ENCODE results near the gene C1QTNF9. TPM values are rescaled to one million over a fixed set of nuclear protein-coding genes. Genes with fewer than 3 reads are reported as not detected.

Gene C1QTNF9
- total RNA-seq, 1 experiment from 2014 or later: not detected

DNA sequence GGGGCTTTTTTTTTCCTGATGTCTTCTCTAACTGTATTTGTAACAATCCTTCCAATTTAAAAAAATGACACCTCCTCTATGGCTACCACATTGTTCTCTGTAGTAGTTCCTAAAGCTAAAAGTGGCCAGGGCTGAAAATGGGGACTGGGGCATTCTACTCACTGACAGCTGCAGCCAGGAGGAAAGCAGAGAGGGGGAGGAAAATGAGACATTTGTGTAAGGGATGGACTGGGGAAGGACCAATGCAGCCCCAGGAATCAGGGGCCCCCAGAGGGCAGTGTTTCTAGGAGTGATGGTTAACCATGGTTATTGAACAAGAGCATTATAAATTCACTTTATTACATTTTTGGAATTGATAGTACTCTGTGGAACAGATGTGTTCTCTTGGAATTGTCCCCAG lies 34.3 kb upstream of the C1QTNF9 start:
- no peak overlapping the region for H3K4me3 ChIP-seq
- no peaks in the 10 kb centered on the region for H3K36me3 ChIP-seq
- no peaks in the 10 kb centered on the region for H3K9me3 ChIP-seq (replicated peaks)
- peak; percentile 43 to 72 for DNase-seq
- H3K27ac ChIP-seq: peak overlapping the region; percentile 64
- H3K4me1 ChIP-seq: peaks cover 19% of the 10 kb centered on the region
- H3K27me3 ChIP-seq: no peaks in the 10 kb centered on the region

DNA sequence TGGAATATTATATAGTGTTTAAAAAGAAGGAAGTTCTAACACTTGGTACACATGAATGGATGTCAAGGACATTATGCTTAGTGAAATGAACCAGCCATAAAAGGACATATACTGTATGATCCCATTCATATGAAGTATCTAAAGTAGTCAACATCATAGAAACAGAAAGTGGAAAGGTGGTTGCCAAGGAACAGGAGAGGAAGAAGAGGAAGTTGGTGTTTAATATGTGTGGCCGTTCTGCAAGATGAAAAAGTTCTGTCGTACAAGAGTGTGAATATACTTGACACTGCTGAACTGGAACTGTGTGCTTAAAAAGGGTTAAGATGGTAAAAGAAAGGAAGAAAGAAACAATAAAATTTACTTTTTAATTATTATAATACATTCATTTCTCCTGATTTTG lies 33.1 kb upstream of the C1QTNF9 start:
- Histone ChIP-seq H3K27me3 (no peaks in the 10 kb centered on the region), H3K4me3 (no peak overlapping the region), H3K9me3 (replicated peaks) (no peaks in the 10 kb centered on the region), H3K27ac (no peak overlapping the region), H3K36me3 (no peaks in the 10 kb centered on the region), H3K4me1 (peaks cover 19% of the 10 kb centered on the region)
- DNase-seq: no peak

DNA sequence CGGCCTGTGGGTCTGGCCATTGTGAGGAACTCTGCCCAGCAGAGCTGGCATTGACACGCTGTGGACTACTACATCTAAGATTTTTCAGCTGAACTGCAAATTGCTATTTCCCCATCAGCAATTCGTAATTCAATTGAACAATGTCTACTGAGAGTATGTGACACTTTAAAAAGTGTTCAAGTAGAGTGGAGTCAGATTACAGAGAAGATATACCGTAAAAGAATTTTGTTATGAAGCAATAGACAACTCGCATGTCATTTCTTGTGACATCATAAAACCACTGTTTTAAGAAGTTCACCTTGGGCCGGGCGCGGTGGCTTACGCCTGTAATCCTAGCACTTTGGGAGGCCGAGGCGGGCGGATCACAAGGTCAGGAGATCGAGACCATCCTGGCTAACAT lies 32.5 kb upstream of the C1QTNF9 start:
- Histone ChIP-seq H3K27me3 (no peaks in the 10 kb centered on the region), H3K36me3 (no peaks in the 10 kb centered on the region), H3K4me1 (peaks cover 19% of the 10 kb centered on the region), H3K9me3 (replicated peaks) (no peaks in the 10 kb centered on the region), H3K27ac (no peak overlapping the region), H3K4me3 (no peak overlapping the region)
- no peak for DNase-seq

DNA sequence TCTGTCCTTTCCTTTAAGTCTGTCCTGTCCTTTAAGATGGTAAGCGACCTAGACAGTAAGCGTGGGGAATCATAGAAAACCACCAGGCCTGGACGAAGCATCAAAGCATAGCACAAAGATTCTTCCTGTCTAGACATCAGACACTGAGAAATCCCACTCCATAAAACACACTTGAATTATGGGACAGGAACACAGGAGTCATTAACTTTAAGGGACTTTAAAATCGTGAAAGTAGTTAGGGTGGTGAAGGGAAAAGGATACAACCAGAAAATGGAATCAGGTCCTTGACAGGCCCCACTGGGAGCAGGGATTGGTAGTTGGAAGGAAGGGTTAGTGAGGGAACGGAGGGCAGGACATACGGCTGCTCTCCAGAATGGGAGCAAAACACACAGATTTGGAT lies 31.6 kb upstream of the C1QTNF9 start:
- H3K4me1 ChIP-seq: peaks cover 19% of the 10 kb centered on the region
- DNase-seq: no peak
- no peak overlapping the region for H3K4me3 ChIP-seq
- no peaks in the 10 kb centered on the region for H3K27me3 ChIP-seq
- H3K36me3 ChIP-seq: no peaks in the 10 kb centered on the region
- H3K27ac ChIP-seq: no peak overlapping the region
- no peaks in the 10 kb centered on the region for H3K9me3 ChIP-seq (replicated peaks)

DNA sequence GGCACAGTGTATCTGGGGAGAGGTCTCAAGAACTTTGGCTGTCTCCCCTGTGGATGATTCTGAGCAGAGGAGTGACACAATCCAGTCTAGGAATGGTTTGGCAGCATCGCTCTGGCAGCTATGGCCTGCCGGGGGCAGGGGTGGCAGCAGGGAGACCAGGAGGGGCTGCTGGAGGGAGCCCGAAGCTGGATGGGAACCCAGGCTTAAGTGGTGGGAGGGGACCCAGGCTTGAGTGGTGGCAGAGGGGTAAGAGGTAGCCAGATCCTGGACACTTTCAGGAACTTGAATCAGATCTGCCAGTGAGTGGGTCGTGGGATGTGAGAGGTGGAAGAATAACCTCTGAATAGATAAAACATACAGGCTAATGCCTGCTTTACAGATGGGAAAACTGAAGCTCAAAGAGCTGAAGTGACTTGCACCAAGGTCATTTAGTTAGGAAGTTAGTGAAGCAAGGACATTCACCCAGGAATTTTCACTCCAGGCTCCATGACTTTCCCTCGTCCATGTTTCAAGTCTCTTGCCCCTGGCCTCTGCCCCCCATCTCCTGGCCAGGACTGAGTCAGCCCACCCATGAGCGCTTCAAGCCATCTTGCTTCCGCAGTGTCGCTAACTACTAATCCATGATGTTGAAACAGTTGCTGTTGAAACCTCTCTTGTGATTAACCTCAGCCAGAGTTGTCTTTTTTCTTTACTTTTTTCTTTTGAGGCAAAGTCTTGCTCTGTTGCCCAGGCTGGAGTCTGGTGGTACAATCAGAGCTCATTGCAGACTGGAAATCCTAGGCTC lies 29.9 kb upstream of the C1QTNF9 start:
- peaks cover 13% of the 10 kb centered on the region for H3K4me1 ChIP-seq
- H3K9me3 ChIP-seq (replicated peaks): no peaks in the 10 kb centered on the region
- H3K27ac ChIP-seq: no peak overlapping the region
- no peak for DNase-seq
- no peaks in the 10 kb centered on the region for H3K36me3 ChIP-seq
- no peaks in the 10 kb centered on the region for H3K27me3 ChIP-seq
- H3K4me3 ChIP-seq: no peak overlapping the region

DNA sequence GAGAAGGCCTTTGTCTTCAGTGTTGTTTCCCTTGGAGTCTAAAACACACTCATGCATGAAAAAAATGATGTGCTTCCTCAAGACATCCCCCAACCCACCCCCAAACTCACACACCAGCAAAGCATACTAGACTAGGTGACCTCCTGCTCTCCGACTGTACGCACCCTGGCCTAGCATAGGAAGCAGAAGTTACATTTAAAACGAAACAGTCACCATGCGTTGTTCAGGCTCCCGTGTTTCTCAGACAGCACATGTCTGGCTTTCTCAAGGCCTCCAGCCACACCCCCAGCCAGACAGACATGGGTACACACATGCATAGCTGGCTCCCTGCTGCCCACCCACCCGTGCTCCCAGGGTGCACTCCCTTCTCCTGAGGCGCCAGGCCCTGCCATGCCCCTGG lies 28.7 kb upstream of the C1QTNF9 start:
- no peaks in the 10 kb centered on the region for H3K9me3 ChIP-seq (replicated peaks)
- no peak overlapping the region for H3K27ac ChIP-seq
- H3K4me3 ChIP-seq: no peak overlapping the region
- no peaks in the 10 kb centered on the region for H3K27me3 ChIP-seq
- H3K36me3 ChIP-seq: no peaks in the 10 kb centered on the region; the same call in 1 of the 2 replicates
- 0 out of 2 replicates have a peak, but pooled peaks cover 3% of the 10 kb centered on the region for H3K4me1 ChIP-seq
- no peak for DNase-seq

DNA sequence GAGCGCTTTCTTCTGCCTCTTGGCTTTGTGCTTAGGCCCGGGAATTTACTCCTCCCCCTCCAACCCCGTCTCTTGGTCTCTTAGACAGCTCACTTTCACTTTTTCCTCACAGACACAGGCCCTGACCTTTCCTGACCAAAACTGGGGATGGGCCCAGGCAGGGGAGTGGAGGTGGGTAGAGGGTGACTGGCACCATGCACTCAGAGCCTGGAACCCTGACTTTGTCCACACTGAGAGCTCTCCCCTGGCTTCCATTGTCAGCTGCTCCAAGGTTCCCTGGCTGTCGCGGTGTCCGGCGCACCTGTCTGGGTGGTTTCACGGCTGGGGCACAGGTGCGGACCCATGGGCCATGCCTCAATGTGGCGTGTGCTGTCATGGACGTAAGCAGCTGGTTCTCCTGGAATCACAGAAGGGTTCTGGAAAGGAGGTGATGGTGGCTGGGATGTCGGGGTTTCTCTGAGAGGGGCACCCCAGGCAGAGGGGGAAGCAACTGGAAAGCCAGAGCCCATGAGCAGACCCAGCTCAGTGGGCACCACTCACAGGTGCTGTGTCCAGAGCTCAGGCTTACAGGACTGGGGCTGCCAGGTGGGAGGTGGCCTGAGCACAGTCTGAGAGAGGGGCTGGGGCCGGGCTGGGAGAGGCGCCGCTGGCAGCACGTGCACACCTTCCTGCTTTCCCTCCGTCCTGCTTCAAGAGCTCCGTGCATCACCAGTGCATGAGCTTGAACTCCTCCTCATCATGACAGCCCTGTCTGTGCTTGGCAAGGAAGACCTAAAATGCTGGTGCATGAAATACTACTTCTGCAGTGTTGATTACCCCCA lies 28.0 kb upstream of the C1QTNF9 start:
- H3K27ac ChIP-seq: no peak overlapping the region
- H3K36me3 ChIP-seq: no peaks in the 10 kb centered on the region; the same call in 1 of the 2 replicates
- no peaks in the 10 kb centered on the region for H3K27me3 ChIP-seq
- DNase-seq: peak in 1 of 2 experiments; percentile 28
- no peak overlapping the region for H3K4me3 ChIP-seq
- H3K4me1 ChIP-seq: 0 out of 2 replicates have a peak, but pooled peaks cover 3% of the 10 kb centered on the region
- H3K9me3 ChIP-seq (replicated peaks): no peaks in the 10 kb centered on the region

DNA sequence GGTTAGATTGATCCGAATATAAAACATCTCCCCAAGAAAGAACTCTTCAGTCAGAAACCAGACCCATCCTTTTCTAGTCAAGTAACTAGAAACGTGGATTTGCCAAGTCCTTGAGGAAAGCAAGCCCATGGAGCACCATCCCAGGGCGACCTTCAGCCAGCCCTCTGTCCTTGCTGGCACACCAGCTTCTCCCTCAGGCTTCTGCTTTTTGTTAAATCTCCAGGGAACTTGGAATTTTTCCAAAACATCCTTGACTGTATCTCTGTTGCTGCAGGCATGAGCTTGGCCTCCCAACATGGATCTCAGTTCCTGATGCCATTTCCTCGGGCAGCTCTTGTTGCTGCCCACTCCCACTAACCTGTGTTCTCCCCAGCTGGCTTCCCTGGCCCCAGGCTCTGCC lies 27.1 kb upstream of the C1QTNF9 start:
- no peaks in the 10 kb centered on the region for H3K9me3 ChIP-seq (replicated peaks)
- no peak overlapping the region for H3K4me3 ChIP-seq
- DNase-seq: no peak
- H3K27me3 ChIP-seq: no peaks in the 10 kb centered on the region
- 0 out of 2 replicates have a peak, but pooled peaks cover 3% of the 10 kb centered on the region for H3K4me1 ChIP-seq
- H3K36me3 ChIP-seq: no peaks in the 10 kb centered on the region; the same call in 1 of the 2 replicates
- no peak overlapping the region for H3K27ac ChIP-seq

DNA sequence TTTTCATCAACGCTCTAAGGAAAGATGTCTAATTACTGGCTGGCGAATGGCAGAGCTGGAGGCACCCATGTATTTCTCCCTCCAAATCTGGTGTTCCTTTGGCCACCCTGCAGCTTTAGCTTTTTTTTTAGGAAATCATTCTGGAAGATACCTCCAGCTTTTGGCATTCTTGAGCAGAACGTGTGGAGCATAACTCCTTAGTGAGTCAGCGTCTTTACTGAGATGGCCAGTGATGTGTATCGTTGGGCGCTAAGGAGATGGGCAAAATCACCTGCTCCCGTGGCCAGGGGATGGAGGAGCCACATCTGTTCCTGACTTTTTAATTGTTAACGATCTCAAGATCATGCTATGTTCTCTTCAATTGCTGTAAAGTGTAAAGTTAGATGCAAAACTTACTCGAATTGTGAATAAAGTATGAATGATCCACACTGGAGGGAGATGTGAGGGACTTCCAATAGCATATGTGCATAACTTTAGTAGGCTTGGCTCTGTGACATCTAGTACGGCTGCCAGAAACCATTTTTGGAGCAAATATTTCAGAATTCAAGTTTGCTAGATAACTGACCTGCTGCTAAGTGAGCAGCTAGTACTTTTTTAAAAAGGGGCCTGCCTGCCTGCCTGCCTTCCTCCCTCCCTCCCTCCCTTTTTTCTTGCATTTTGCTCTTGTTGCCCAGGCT lies 24.4 kb upstream of the C1QTNF9 start:
- Histone ChIP-seq H3K27ac (no peak overlapping the region), H3K27me3 (no peaks in the 10 kb centered on the region), H3K36me3 (peaks cover 8% of the 10 kb centered on the region), H3K4me3 (no peak overlapping the region), H3K9me3 (replicated peaks) (no peaks in the 10 kb centered on the region), H3K4me1 (no peaks in the 10 kb centered on the region)
- DNase-seq: no peak

DNA sequence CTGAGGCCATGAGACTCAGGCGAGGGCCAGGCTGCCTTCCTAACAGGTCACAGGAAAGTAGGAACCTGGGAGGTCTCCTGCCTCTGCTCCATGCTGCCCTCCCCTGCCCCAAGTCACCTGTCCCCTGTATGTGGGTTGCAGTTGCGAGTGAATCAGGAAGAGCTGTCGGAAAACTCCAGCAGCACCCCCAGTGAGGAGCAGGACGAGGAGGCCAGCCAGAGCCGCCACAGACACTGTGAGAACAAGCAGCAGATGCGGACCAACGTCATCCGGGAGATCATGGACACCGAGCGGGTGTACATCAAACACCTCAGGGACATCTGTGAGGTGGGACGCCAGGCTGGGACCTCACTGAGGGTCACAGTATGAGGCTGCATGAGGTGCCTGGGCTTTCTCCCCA lies 22.8 kb upstream of the C1QTNF9 start:
- Histone ChIP-seq H3K27me3 (no peaks in the 10 kb centered on the region), H3K27ac (no peak overlapping the region), H3K4me3 (no peak overlapping the region), H3K9me3 (replicated peaks) (no peaks in the 10 kb centered on the region), H3K4me1 (no peaks in the 10 kb centered on the region), H3K36me3 (peaks cover 13% of the 10 kb centered on the region)
- no peak for DNase-seq

DNA sequence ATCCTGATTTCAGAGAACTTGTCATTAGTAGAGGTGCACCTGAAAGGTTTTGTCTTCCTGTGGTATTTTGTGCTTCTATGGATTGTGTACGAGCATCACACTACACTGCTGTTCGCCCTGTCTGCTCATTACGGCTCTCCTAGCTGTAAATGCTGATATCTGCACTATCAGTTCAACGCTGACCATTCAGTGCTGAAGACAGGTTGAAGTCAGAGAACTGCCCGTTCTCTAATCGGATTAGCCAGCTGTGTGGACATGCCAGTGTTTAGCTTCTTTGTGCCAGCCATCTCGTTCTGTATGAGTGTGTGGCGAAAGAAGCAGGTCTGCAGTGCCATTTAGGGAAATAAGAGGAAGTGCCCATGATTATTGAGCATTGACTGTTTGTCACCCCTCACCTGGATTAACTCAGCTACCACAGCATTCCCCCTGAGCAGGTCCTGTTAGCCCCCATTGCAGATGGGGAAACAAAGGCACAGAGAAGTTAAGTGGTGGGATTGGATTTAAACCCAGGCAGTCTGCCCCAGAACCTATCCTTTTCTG lies 21.6 kb upstream of the C1QTNF9 start:
- Histone ChIP-seq H3K36me3 (peaks cover 20% of the 10 kb centered on the region), H3K27me3 (no peaks in the 10 kb centered on the region), H3K4me3 (no peak overlapping the region), H3K27ac (no peak overlapping the region), H3K4me1 (no peaks in the 10 kb centered on the region), H3K9me3 (replicated peaks) (no peaks in the 10 kb centered on the region)
- DNase-seq: no peak

DNA sequence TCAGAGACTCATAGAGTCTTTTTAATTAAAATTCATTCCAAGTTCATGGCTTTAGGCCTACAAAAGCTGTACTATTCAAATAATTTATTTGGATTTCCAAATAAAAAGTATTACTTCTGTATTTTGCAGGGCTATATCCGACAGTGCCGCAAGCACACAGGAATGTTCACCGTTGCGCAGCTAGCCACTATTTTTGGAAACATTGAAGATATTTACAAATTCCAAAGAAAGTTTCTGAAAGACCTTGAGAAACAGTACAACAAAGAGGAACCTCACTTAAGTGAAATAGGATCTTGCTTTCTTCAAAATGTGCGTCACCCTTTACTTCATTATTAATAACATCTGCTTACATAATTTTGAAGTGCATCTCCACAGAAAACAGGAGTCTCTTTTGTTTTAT lies 20.5 kb upstream of the C1QTNF9 start:
- no peaks in the 10 kb centered on the region for H3K27me3 ChIP-seq
- no peak overlapping the region for H3K27ac ChIP-seq
- no peak for DNase-seq
- no peaks in the 10 kb centered on the region for H3K4me1 ChIP-seq
- H3K9me3 ChIP-seq (replicated peaks): no peaks in the 10 kb centered on the region
- no peak overlapping the region for H3K4me3 ChIP-seq
- peaks cover 25% of the 10 kb centered on the region for H3K36me3 ChIP-seq

DNA sequence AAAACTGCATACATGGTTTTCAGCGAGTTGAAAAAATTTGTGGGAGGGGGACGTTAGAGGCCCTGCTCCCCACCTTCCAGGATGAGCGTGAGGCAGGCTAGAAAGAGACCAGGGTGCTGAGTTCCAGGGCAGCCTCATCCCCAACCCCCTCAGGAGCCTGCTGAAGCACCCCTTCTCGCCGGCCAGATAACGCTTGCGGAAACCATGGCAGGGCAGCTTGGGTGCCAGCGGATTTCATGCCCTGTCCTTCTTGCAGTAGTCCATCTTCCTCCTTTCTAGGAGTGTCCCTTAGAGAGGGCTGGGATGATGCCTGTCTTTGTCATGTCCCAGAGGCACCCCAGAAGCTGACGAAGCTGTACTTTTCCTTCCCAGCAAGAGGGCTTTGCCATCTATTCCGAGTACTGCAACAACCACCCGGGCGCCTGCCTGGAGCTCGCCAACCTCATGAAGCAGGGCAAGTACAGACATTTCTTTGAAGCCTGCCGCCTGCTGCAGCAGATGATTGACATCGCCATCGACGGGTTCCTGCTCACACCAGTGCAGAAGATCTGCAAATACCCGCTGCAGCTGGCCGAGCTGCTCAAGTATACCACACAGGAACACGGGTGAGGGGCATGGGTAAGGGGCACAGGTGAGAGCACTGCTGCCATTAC lies 19.0 kb upstream of the C1QTNF9 start:
- H3K4me1 ChIP-seq: no peaks in the 10 kb centered on the region
- no peak for DNase-seq
- H3K36me3 ChIP-seq: peaks cover 29% of the 10 kb centered on the region
- H3K27ac ChIP-seq: no peak overlapping the region
- no peak overlapping the region for H3K4me3 ChIP-seq
- no peaks in the 10 kb centered on the region for H3K9me3 ChIP-seq (replicated peaks)
- H3K27me3 ChIP-seq: no peaks in the 10 kb centered on the region

DNA sequence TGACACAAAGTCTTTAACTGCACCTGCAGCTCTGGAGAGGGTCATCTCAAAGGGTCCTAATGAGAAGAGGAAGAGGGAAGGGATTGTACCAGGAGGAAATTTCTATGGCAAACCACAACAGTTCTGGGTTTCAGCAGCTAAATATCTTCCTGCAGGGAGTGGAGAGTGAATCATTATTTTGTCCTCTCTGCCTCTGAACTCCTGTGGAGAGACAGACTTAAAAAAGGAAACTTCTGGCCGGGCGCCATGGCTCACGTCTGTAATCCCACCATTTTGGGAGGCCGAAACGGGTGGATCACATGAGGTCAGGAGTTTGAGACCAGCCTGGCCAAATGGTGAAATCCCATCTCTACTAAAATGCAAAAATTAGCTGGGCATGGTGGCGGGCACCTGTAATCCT lies 16.9 kb upstream of the C1QTNF9 start:
- Histone ChIP-seq H3K9me3 (replicated peaks) (no peaks in the 10 kb centered on the region), H3K4me3 (no peak overlapping the region), H3K4me1 (no peaks in the 10 kb centered on the region), H3K27ac (no peak overlapping the region), H3K36me3 (peaks cover 32% of the 10 kb centered on the region), H3K27me3 (no peaks in the 10 kb centered on the region)
- DNase-seq: no peak

All from SJCRH30 (cell line).